Osteoblast (primary cell): ENCODE data around the gene MUC5B. TPM values are rescaled to one million over a fixed set of nuclear protein-coding genes. Genes with fewer than 3 reads are reported as not detected.

Source experiments
- DNase-seq: peaks from one replicate; pipeline ENCODE4 v3.0.0; 2011; ENCODE audit warnings: low spot score, mixed read lengths; ENCODE audit not compliant: insufficient read length; ENCODE audit errors: missing footprints
- H2AFZ ChIP-seq: 2 replicates; pipeline ENCODE4 v1.6.0; 2011; ENCODE audit warnings: mild to moderate bottlenecking, low read length
- H3K27ac ChIP-seq: 2 replicates; pipeline ENCODE4 v1.5.1; 2011; ENCODE audit warnings: mild to moderate bottlenecking, low read depth, low read length, moderate library complexity
- H3K27me3 ChIP-seq: 2 replicates; pipeline ENCODE4 v1.6.0; 2012; ENCODE audit warnings: mild to moderate bottlenecking, control low read depth, inconsistent platforms, low read length, moderate library complexity; ENCODE audit not compliant: insufficient read depth
- H3K36me3 ChIP-seq: 2 replicates; pipeline ENCODE4 v1.5.1; 2011; ENCODE audit warnings: mild to moderate bottlenecking, low read length, control low read depth, moderate library complexity; ENCODE audit not compliant: insufficient read depth
- H3K4me1 ChIP-seq: 2 replicates; pipeline ENCODE4 v1.5.1; 2011; ENCODE audit warnings: mild to moderate bottlenecking, low read length, control low read depth, moderate library complexity; ENCODE audit not compliant: insufficient read depth
- H3K4me2 ChIP-seq: 2 replicates; pipeline ENCODE4 v1.6.0; 2011; ENCODE audit warnings: mild to moderate bottlenecking, low read length; ENCODE audit not compliant: insufficient read depth
- H3K4me3 ChIP-seq: fragments of 200-600 bp; sonication (generic); 3 replicates; pipeline ENCODE4 v1.5.1; 2012; ENCODE audit warnings: mild to moderate bottlenecking, low read length, inconsistent platforms; ENCODE audit not compliant: insufficient read depth
- H3K79me2 ChIP-seq: 2 replicates; pipeline ENCODE4 v1.6.0; 2012; ENCODE audit warnings: mild to moderate bottlenecking, low read length, control low read depth, inconsistent platforms; ENCODE audit not compliant: insufficient read depth
- H3K9me3 ChIP-seq: 2 replicates; pipeline ENCODE4 v1.5.1; 2011; ENCODE audit warnings: low read depth, low read length, control low read depth
- H4K20me1 ChIP-seq: 2 replicates; pipeline ENCODE4 v1.6.0; 2012; ENCODE audit warnings: mild to moderate bottlenecking, low read length, control low read depth; ENCODE audit not compliant: insufficient read depth
- total RNA-seq: library from RNA; depleted of rRNA; stranded (reverse); fragments of >200 nt; gene quantifications from 2 replicates; pipeline ENCODE4 v1.2.3, GENCODE V29; 2012
- TF ChIP-seq, protein P1 (sequence below): IDR thresholded peaks from 2 replicates; pipeline ENCODE4 v1.5.1; 2011; ENCODE audit warnings: mild to moderate bottlenecking, low read depth, low read length, moderate library complexity; ENCODE audit errors: extremely low read depth

MUC5B gene
- total RNA-seq, 1 donor, result not detected

DNA sequence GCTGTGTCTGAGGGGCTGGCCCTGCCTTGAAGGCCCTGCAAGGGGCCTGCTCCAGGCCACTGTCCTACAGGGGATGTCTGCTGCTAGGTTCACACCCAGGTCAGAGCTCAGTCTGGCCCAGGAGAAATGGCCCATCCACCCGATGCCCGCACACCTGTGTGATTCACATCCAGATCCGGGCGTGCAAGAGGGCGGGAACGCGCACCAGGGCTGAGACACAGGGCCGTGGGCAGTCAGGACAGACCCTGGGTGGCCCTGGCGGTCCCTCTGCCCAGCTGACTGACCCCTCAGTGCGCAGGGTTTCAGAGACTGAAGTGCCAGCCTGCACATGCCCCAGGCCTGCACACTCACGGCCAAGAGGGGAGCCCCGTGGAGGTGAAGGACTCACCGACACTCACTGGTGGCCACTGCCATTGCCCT, 79.2 kb downstream of the MUC5B start:
- H3K36me3 ChIP-seq, result peaks cover 16% of the 10 kb centered on the region
- H4K20me1 ChIP-seq, result peaks cover 88% of the 10 kb centered on the region

DNA sequence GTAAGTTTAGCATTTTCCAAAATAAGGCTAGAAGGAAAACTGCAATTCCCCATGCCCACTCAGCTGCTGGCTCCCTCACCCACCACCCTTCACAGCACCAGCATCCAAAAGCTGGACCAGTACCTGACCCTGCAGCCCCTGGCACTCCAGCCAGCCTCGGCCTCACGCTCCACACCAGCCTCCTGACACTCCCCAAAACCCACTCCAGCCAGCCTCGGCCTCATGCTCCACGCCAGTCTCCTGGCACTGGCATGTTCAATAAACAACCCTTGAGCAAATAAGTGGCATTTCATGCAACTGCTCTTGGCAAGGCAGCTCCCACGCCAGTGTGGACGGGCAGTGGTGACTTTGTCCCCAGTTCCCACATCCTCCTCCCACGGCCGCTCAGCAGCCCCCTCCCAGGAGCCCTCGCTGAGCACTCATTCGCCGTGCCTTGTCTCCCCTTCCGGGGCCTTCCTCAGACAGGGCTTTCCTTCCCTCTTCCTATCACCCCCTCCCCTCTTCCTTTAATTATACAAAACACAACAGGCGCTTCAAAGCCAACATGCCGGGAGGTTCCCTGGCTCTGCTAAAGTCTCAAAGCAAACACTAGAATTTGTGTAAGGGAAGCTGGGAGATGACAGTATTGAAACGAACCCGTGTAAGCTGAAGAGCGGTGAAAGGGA, 79.7 kb downstream of the MUC5B start:
- H3K79me2 ChIP-seq, result peaks cover 98% of the 10 kb centered on the region

More for the DNA sequence above, 79.2 kb downstream of the MUC5B start:
- no peak overlapping the region for H3K4me2 ChIP-seq
- H3K9me3 ChIP-seq, result no peaks in the 10 kb centered on the region
- no peak overlapping the region for H3K4me3 ChIP-seq
- no peak overlapping the region for H2AFZ ChIP-seq
- H3K79me2 ChIP-seq, result peaks cover 98% of the 10 kb centered on the region
- no peak overlapping the region for H3K27ac ChIP-seq
- peaks cover 7% of the 10 kb centered on the region for H3K4me1 ChIP-seq
- TF ChIP-seq, protein P1, sequence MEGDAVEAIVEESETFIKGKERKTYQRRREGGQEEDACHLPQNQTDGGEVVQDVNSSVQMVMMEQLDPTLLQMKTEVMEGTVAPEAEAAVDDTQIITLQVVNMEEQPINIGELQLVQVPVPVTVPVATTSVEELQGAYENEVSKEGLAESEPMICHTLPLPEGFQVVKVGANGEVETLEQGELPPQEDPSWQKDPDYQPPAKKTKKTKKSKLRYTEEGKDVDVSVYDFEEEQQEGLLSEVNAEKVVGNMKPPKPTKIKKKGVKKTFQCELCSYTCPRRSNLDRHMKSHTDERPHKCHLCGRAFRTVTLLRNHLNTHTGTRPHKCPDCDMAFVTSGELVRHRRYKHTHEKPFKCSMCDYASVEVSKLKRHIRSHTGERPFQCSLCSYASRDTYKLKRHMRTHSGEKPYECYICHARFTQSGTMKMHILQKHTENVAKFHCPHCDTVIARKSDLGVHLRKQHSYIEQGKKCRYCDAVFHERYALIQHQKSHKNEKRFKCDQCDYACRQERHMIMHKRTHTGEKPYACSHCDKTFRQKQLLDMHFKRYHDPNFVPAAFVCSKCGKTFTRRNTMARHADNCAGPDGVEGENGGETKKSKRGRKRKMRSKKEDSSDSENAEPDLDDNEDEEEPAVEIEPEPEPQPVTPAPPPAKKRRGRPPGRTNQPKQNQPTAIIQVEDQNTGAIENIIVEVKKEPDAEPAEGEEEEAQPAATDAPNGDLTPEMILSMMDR, result no peak
- peak; percentile 10 for DNase-seq
- no peaks in the 10 kb centered on the region for H3K27me3 ChIP-seq

DNA sequence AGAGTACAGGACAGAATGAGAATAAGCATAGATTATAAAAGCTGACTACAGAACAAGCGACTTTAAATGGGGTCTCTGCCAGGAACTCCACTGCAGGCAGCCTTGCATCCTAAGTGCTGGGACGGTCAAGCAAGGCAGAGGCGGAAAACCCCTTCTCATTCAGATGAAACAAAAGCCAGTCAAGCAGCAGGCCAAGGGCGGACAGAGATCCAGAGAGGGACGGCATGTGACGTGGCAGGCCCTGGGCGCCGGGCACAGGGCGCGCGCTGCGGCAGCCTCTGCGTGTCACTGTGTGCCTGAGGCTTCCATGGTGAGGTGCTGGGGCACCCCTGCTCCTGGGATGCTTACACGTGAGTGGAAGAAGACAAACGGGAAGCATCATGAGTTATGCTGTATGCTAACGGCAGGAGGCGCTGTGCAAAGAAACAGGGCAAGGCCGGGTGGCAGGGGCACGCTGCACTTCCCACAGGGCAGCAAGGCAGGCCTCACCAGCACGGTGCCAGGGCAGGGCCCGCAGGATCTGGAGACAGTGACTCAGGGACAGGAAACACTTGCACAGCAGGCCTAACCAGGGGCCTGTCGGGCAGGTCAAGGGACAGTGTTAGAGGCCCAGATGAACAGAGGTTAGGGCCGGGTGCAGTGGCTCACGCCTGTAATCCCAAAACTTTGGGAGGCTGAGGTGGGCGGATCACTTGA, 80.4 kb downstream of the MUC5B start:
- peaks cover 11% of the 10 kb centered on the region for H3K36me3 ChIP-seq
- no peaks in the 10 kb centered on the region for H3K27me3 ChIP-seq
- peaks cover 11% of the 10 kb centered on the region for H3K4me1 ChIP-seq
- DNase-seq, result peak; percentile 89
- no peak overlapping the region for H2AFZ ChIP-seq
- no peak overlapping the region for H3K27ac ChIP-seq
- no peaks in the 10 kb centered on the region for H3K9me3 ChIP-seq
- H4K20me1 ChIP-seq, result peaks cover 88% of the 10 kb centered on the region
- H3K4me2 ChIP-seq, result no peak overlapping the region
- H3K4me3 ChIP-seq, result no peak overlapping the region
- H3K79me2 ChIP-seq, result peaks cover 98% of the 10 kb centered on the region
- TF ChIP-seq, protein P1, result peak; percentile 28

More for the DNA sequence above, 79.7 kb downstream of the MUC5B start:
- Histone ChIP-seq H3K4me1 (peaks cover 7% of the 10 kb centered on the region), H3K27ac (no peak overlapping the region), H2AFZ (no peak overlapping the region), H4K20me1 (peaks cover 88% of the 10 kb centered on the region), H3K27me3 (no peaks in the 10 kb centered on the region), H3K4me3 (no peak overlapping the region), H3K36me3 (peaks cover 16% of the 10 kb centered on the region), H3K4me2 (no peak overlapping the region), H3K9me3 (no peaks in the 10 kb centered on the region)
- peak; percentile 37 for DNase-seq
- TF ChIP-seq, protein P1, result no peak

DNA sequence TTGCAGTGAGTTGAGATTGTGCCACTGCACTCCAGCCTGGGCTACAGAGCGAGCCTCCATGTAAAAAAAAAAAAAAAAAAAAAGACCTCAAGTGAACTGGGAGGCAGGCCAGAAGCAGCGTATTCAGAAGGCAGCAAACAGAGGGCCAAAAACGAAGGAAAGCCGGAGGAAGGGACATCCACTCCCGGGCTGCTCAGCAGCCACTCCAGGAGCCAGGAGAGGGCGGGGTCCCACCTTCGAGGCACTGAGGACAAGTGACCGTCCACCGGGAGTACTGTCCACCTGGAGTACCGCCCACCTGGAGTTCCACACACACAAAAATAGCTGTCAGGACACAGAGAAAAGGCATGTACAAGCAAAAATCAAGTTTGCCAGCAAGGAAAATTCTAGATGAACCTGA, 81.1 kb downstream of the MUC5B start:
- DNase-seq, result peak; percentile 84
- no peak overlapping the region for H3K4me2 ChIP-seq
- H3K27ac ChIP-seq, result no peak overlapping the region

More for the DNA sequence above, 81.1 kb downstream of the MUC5B start:
- H3K27me3 ChIP-seq, result no peaks in the 10 kb centered on the region
- no peak overlapping the region for H2AFZ ChIP-seq
- H3K9me3 ChIP-seq, result no peaks in the 10 kb centered on the region
- H3K36me3 ChIP-seq, result peaks cover 11% of the 10 kb centered on the region
- TF ChIP-seq, protein P1, result no peak
- H3K4me1 ChIP-seq, result peaks cover 12% of the 10 kb centered on the region
- H3K4me3 ChIP-seq, result no peak overlapping the region
- H3K79me2 ChIP-seq, result peaks cover 98% of the 10 kb centered on the region
- peaks cover 88% of the 10 kb centered on the region for H4K20me1 ChIP-seq
